Osteocyte (in vitro differentiated cells): ENCODE results near the gene ANKFN1. TPM values are rescaled to one million over a fixed set of nuclear protein-coding genes. Genes with fewer than 3 reads are reported as not detected.

Experiments
- DNase-seq: peaks from one replicate; pipeline ENCODE4 v3.0.0; 2021; ENCODE audit warnings: mixed read lengths; ENCODE audit not compliant: unreplicated experiment; ENCODE audit errors: extremely low spot score
- H3K27ac Mint-ChIP-seq: one replicate; pipeline ENCODE4 v1.8.0; 2021; ENCODE audit warnings: mild to moderate bottlenecking, mixed read lengths; ENCODE audit not compliant: unreplicated experiment
- H3K27me3 Mint-ChIP-seq: one replicate; pipeline ENCODE4 v1.8.0; 2021; ENCODE audit warnings: mixed read lengths; ENCODE audit not compliant: unreplicated experiment
- H3K36me3 Mint-ChIP-seq: one replicate; pipeline ENCODE4 v1.8.0; 2021; ENCODE audit warnings: mixed read lengths; ENCODE audit not compliant: unreplicated experiment
- H3K4me1 Mint-ChIP-seq: one replicate; pipeline ENCODE4 v1.8.0; 2021; ENCODE audit warnings: mixed read lengths; ENCODE audit not compliant: unreplicated experiment
- H3K4me3 Mint-ChIP-seq: one replicate; pipeline ENCODE4 v1.8.0; 2021; ENCODE audit warnings: mild to moderate bottlenecking, moderate library complexity, mixed read lengths; ENCODE audit not compliant: unreplicated experiment
- H3K9me3 Mint-ChIP-seq: one replicate; pipeline ENCODE4 v1.8.0; 2021; ENCODE audit warnings: mixed read lengths; ENCODE audit not compliant: unreplicated experiment
- CTCF ChIP-seq: fragments of 200-600 bp; sonication (generic); IDR thresholded peaks from 2 replicates; pipeline ENCODE4 v1.5.0; 2021; ENCODE audit warnings: antibody characterized with exemption, mild to moderate bottlenecking, moderate library complexity
- long read RNA-seq: library from polyadenylated mRNA; unstranded; transcript quantifications from one replicate; pipeline ENCODE4 v2.0.0, GENCODE V29; 2021
- total RNA-seq: library from RNA; stranded (reverse); gene quantifications from 2 replicates; pipeline ENCODE4 v1.2.1, GENCODE V29; 2021

ANKFN1 gene
- total RNA-seq = not detected in 2 replicates
- long read RNA-seq = 0 reads

GRCh38 chr17:56152874-56153602, at the start of gene ANKFN1:
ANKFN1 (plus strand) TSS chr17:56153475; CDS start chr17:56212668, 59,193 bp downstream.
- H3K36me3 Mint-ChIP-seq = no peaks in the 10 kb centered on the region
- no peak for DNase-seq
- TF ChIP-seq CTCF = no peak
- H3K4me3 Mint-ChIP-seq = no peak within 1 kb of the TSS
- H3K27ac Mint-ChIP-seq = no peak within 1 kb of the TSS
- no peaks in the 10 kb centered on the region for H3K4me1 Mint-ChIP-seq
- H3K27me3 Mint-ChIP-seq = no peaks in the 10 kb centered on the region
- H3K9me3 Mint-ChIP-seq = no peaks in the 10 kb centered on the region

- H3K9me3 Mint-ChIP-seq = no peaks in the 10 kb centered on the region
- no peak for DNase-seq
- no peaks in the 10 kb centered on the region for H3K4me1 Mint-ChIP-seq
- H3K4me3 Mint-ChIP-seq = no peak overlapping the region
- H3K27ac Mint-ChIP-seq = no peak overlapping the region
- no peak for TF ChIP-seq CTCF
- no peaks in the 10 kb centered on the region for H3K27me3 Mint-ChIP-seq
- no peaks in the 10 kb centered on the region for H3K36me3 Mint-ChIP-seq
Measured at GRCh38 chr17:56108811-56109284, 44.4 kb upstream of the ANKFN1 start.

GRCh38 chr17:56109836-56110235, 43.4 kb upstream of the ANKFN1 start:
- no peaks in the 10 kb centered on the region for H3K36me3 Mint-ChIP-seq
- no peak overlapping the region for H3K27ac Mint-ChIP-seq
- H3K4me3 Mint-ChIP-seq = no peak overlapping the region
- no peaks in the 10 kb centered on the region for H3K27me3 Mint-ChIP-seq
- no peaks in the 10 kb centered on the region for H3K9me3 Mint-ChIP-seq
- no peak for TF ChIP-seq CTCF
- H3K4me1 Mint-ChIP-seq = no peaks in the 10 kb centered on the region
- no peak for DNase-seq

- no peaks in the 10 kb centered on the region for H3K4me1 Mint-ChIP-seq
- TF ChIP-seq CTCF = no peak
- H3K27ac Mint-ChIP-seq = no peak overlapping the region
- H3K27me3 Mint-ChIP-seq = no peaks in the 10 kb centered on the region
- H3K36me3 Mint-ChIP-seq = no peaks in the 10 kb centered on the region
- no peaks in the 10 kb centered on the region for H3K9me3 Mint-ChIP-seq
- no peak overlapping the region for H3K4me3 Mint-ChIP-seq
- no peak for DNase-seq
Measured at GRCh38 chr17:56110463-56111135, 42.7 kb upstream of the ANKFN1 start.
